ENCODE results near the gene ASB7.

Gene ASB7

DNA sequence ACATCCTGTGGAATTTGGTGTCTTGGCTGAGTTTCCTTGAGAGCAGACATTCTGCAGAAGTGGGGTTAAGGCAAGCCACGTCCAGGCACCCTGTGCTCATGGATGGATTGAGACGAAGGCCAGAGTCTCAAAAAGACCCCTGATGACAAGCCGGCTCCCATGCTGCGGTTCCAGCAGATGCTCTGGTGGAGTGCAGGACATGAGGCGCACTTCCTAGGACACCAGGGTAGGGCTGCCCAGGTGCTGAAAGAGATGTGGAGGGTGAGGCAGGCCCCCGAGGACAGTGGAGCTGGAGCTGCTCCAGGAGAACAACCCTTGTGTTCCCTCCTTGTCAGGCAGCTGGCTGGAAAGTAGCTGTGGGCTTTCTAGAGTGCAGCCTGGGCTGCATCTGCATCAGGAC is 81.0 kb downstream of the ASB7 start:
- no peak overlapping the region for H3K4me3 ChIP-seq (ENCODE audit: low read depth, low read length)
- TF ChIP-seq, protein P1, sequence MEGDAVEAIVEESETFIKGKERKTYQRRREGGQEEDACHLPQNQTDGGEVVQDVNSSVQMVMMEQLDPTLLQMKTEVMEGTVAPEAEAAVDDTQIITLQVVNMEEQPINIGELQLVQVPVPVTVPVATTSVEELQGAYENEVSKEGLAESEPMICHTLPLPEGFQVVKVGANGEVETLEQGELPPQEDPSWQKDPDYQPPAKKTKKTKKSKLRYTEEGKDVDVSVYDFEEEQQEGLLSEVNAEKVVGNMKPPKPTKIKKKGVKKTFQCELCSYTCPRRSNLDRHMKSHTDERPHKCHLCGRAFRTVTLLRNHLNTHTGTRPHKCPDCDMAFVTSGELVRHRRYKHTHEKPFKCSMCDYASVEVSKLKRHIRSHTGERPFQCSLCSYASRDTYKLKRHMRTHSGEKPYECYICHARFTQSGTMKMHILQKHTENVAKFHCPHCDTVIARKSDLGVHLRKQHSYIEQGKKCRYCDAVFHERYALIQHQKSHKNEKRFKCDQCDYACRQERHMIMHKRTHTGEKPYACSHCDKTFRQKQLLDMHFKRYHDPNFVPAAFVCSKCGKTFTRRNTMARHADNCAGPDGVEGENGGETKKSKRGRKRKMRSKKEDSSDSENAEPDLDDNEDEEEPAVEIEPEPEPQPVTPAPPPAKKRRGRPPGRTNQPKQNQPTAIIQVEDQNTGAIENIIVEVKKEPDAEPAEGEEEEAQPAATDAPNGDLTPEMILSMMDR (IDR thresholded peaks at IDR 0.05; ENCODE audit: low read depth, low read length), result no peak
- TF ChIP-seq, protein P2, sequence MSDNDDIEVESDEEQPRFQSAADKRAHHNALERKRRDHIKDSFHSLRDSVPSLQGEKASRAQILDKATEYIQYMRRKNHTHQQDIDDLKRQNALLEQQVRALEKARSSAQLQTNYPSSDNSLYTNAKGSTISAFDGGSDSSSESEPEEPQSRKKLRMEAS (IDR thresholded peaks at IDR 0.05; ENCODE audit: low read depth, low read length), result no peak
- no peak for TF ChIP-seq POLR2A (IDR thresholded peaks at IDR 0.05; ENCODE audit: extremely low read depth, insufficient read length)
- no peak for TF ChIP-seq MYC (IDR thresholded peaks at IDR 0.05; ENCODE audit: low read depth, low read length)
- no peak for DNase-seq (ENCODE audit: low read depth)

DNA sequence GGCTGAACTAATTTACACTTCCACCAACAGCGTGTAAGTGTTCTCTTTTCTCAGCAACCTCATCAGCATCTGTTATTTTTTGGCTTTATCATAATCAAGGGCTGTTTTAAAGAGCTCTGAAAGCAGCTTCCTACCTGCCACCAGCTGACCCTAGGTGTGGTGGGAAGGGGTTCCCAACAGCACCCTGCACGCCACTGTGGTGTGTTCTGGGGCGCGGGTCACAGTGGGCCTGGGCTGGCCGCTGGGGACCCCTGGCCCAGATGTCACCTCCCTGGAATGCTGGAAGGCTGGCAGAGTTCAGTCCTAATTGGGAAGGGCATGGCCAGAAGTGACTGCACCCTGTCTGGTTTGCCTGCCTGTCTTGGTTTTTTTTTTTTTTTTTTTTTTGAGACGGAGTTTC is 82.2 kb downstream of the ASB7 start:
- no peak overlapping the region for H3K4me3 ChIP-seq (ENCODE audit: low read depth, low read length)
- TF ChIP-seq, protein P1 (IDR thresholded peaks at IDR 0.05; ENCODE audit: low read depth, low read length), result no peak
- TF ChIP-seq POLR2A (IDR thresholded peaks at IDR 0.05; ENCODE audit: extremely low read depth, insufficient read length) (no peak), MYC (IDR thresholded peaks at IDR 0.05; ENCODE audit: low read depth, low read length) (no peak)
- TF ChIP-seq, protein P2 (IDR thresholded peaks at IDR 0.05; ENCODE audit: low read depth, low read length), result no peak

DNA sequence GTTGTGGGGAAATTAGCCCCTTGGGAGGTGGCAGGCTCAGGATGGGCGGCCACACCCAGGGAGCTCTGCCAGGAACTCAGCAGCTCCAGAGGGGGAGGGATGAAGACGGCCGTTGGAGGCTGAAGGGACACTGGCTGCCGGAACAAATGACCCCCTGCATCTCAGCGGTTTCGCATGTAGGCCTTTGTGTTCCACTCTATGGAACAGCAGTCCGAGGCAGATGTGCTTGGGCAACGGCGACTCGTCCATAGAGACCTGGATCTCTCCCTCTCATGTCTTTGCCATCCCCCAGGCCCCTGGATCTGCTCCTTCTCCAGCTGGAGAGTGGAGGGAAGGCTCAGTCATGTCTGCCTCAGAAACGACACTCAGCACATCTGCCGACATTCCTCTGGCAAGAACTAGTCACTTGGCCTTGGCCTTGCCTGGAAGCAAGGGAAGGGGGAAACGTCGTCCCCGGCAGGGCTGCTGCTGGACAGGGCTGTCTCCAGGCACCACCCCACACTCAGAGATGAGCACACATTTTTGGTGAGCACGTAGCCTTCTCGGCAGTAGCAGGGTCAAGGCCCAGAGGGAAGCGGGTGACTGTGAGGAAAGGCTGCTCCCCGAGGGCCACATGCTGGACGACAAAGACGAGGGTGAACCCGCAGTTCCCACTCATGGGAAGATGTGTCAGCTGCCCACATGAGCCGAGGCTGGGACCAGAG is 83.8 kb downstream of the ASB7 start:
- H3K4me3 ChIP-seq (ENCODE audit: low read depth, low read length), result no peak overlapping the region
- TF ChIP-seq MYC (IDR thresholded peaks at IDR 0.05; ENCODE audit: low read depth, low read length) (no peak), POLR2A (IDR thresholded peaks at IDR 0.05; ENCODE audit: extremely low read depth, insufficient read length) (no peak)
- TF ChIP-seq, protein P1 (IDR thresholded peaks at IDR 0.05; ENCODE audit: low read depth, low read length), result no peak
- TF ChIP-seq, protein P2 (IDR thresholded peaks at IDR 0.05; ENCODE audit: low read depth, low read length), result no peak
- no peak for DNase-seq (ENCODE audit: low read depth)

More for the DNA sequence above, 82.2 kb downstream of the ASB7 start:
- DNase-seq (ENCODE audit: low read depth), result no peak

DNA sequence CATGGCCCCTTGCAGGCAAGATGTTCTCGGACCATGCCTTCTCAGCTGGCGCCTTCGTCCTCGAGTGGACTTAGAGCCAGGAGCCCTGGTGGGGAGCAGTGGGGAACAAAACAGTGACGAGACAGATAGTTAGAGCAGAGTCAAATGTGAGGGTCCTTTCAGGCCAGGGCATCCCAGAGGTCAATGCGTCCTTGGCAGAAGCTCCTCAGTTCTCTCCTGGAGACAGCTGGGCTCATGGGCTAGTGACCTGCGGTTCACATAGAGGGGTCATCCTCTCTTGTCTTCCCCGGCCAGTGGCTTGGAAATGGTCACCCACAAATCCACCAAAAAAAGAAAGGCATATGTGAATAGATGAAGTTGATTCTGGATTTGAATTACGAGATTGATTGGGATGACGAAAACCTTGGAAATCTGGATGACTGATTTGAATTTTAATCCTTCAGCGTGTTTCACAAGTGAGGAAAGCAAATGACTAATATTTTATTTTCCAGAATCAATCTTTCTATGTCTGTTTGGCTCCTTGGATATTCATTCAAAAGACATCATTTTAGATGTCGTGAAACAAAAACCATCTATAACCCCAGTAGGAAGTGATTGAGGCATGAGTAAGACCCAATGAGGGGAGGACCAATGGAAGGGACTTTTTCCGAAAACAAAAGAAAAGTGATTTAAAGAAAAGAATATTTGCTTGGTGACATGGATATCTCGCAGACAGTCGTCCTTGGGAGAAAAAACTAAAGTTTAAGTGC is 84.5 kb downstream of the ASB7 start:
- DNase-seq (ENCODE audit: low read depth), result no peak
- H3K4me3 ChIP-seq (ENCODE audit: low read depth, low read length), result no peak overlapping the region
- TF ChIP-seq, protein P2 (IDR thresholded peaks at IDR 0.05; ENCODE audit: low read depth, low read length), result no peak
- no peak for TF ChIP-seq MYC (IDR thresholded peaks at IDR 0.05; ENCODE audit: low read depth, low read length)
- TF ChIP-seq POLR2A (IDR thresholded peaks at IDR 0.05; ENCODE audit: extremely low read depth, insufficient read length), result no peak
- TF ChIP-seq, protein P1 (IDR thresholded peaks at IDR 0.05; ENCODE audit: low read depth, low read length), result no peak

DNA sequence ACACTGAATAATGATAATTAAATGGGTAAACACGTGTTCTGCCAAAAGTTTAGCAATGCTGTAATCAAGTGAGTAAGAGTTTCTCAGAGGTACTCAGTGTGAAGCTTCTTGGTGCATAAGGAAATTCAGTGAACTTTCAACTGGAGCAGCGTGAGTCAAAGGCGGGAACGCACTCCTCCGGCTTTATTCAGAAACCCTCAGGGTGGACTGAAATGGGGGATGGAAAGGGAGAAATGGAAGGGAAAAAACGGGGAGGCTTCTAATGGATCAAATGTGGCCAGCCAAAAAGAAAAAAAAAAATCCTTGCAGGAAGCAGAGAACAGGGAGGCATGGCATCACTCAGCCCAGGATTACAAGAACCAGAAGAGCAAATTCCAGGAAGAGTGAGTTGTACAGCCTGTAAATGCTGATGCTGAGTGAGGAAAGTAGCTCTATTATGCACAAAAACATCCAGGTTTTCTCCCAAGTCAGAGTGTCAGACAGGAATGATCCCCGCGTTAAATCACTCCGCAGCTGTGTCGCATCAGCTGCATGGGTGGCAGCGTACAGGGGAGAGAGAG is 85.3 kb downstream of the ASB7 start:
- no peak for DNase-seq (ENCODE audit: low read depth)
- TF ChIP-seq, protein P1 (IDR thresholded peaks at IDR 0.05; ENCODE audit: low read depth, low read length), result no peak
- no peak for TF ChIP-seq MYC (IDR thresholded peaks at IDR 0.05; ENCODE audit: low read depth, low read length)
- TF ChIP-seq, protein P2 (IDR thresholded peaks at IDR 0.05; ENCODE audit: low read depth, low read length), result no peak
- no peak for TF ChIP-seq POLR2A (IDR thresholded peaks at IDR 0.05; ENCODE audit: extremely low read depth, insufficient read length)
- no peak overlapping the region for H3K4me3 ChIP-seq (ENCODE audit: low read depth, low read length)

All from NB4 (cell line).